Omental fat pad (tissue), 4 donors: ENCODE measurements around the gene CDK14. TPM values are rescaled to one million over a fixed set of nuclear protein-coding genes. Genes with fewer than 3 reads are reported as not detected.

Source experiments
- ATAC-seq: fragments of 150-250 bp; one replicate; pipeline ENCODE4 v1.9.1; 2016; ENCODE audit warnings: mild to moderate bottlenecking, moderate library complexity; ENCODE audit not compliant: low FRiP score
- DNase-seq: peaks from one replicate; pipeline ENCODE4 v3.0.0-alpha.2; 2019; ENCODE audit warnings: low spot score
- total RNA-seq, 4 donors: library from RNA; depleted of rRNA; stranded (reverse); fragments of >200 nt; gene quantifications; one replicate each; pipeline ENCODE4 v1.1.0, GENCODE V29; 2016
- TF ChIP-seq, protein P1 (sequence below), 3 donors: fragments of 450-650 bp; IDR thresholded peaks; one replicate each; pipeline ENCODE4 v1.5.1; 2016 to 2017; ENCODE audit warnings: antibody characterized with exemption in 3 of 3, mild to moderate bottlenecking in 3 of 3, moderate library complexity in 2 of 3

CDK14 gene
- total RNA-seq, 4 donors from 2014 or later = 25.2 to 40.3 (median 30.8) TPM

- TF ChIP-seq, protein P1, sequence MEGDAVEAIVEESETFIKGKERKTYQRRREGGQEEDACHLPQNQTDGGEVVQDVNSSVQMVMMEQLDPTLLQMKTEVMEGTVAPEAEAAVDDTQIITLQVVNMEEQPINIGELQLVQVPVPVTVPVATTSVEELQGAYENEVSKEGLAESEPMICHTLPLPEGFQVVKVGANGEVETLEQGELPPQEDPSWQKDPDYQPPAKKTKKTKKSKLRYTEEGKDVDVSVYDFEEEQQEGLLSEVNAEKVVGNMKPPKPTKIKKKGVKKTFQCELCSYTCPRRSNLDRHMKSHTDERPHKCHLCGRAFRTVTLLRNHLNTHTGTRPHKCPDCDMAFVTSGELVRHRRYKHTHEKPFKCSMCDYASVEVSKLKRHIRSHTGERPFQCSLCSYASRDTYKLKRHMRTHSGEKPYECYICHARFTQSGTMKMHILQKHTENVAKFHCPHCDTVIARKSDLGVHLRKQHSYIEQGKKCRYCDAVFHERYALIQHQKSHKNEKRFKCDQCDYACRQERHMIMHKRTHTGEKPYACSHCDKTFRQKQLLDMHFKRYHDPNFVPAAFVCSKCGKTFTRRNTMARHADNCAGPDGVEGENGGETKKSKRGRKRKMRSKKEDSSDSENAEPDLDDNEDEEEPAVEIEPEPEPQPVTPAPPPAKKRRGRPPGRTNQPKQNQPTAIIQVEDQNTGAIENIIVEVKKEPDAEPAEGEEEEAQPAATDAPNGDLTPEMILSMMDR (IDR thresholded peaks at IDR 0.05) = no peak
- DNase-seq (no peak), ATAC-seq (no peak)
Observed at GRCh38 chr7:90951986-90952954, 356.1 kb downstream of the CDK14 start.

- TF ChIP-seq, protein P1 (IDR thresholded peaks at IDR 0.05) = no peak
- DNase-seq = no peak
- no peak for ATAC-seq
Observed at GRCh38 chr7:90955641-90956207, 359.6 kb downstream of the CDK14 start.

DNA sequence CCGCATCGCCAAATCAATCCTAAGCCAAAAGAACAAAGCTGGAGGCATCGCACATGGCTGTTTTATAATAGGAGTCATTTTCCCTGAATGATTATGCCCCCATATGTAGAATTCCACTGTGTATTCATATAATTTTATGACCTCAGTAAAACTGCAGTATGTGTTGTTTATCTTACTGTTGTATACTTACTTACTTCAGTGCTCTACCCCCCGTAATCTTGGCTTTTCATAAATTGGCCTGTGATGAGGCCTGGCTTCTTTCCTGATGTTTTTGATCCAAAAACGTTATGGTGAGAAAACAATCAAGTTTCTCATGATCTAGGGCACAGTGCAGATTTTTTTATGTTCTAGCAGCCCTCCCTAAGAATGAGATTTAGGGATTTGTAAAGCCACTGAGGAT is 361.8 kb downstream of the CDK14 start:
- ATAC-seq = no peak
- TF ChIP-seq, protein P1 (IDR thresholded peaks at IDR 0.05) = no peak
- no peak for DNase-seq

DNA sequence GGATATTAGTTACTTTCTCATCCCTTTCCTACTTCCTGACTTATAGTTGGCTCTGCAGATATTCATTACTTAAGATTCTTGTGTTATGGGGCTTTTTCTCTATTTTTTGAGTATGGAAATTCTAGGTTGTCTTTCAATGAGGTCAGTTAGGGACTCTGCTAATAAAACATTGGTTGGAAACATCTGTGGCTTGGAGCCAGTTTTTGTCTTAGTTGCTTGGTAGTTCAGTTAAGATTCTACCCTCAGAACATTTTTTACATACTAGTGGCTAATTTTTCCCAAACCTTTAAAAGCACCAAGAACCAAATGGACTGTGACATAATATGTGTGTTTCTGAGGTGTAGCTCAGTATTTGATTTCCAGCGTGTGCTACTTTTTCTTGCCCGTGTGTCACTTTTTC is 362.5 kb downstream of the CDK14 start:
- TF ChIP-seq, protein P1 (IDR thresholded peaks at IDR 0.05) = no peak
- ATAC-seq (no peak), DNase-seq (no peak)

GRCh38 chr7:90961037-90961725 is 365.1 kb downstream of the CDK14 start:
- TF ChIP-seq, protein P1 (IDR thresholded peaks at IDR 0.05) = no peak
- no peak for ATAC-seq
- DNase-seq = no peak

DNA sequence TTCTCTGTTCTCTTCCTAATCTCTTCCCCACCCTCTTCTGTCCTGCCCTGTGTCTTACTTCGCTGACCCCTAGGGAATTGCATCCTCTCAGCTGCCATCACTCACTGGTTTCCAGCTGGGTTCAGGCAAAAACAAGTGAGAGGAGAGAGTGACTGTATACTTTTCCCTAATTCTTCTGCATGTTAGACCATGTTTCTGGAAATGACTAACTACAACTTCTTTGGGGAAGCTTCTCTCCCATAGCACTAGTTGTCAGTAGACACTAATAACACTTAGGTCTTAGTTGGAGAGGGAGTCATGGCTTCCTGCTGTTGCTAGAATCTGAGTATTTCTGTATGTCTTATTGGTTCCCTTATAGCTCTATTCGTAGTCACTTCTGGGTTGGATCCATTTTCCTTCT is 369.1 kb downstream of the CDK14 start:
- DNase-seq = no peak
- TF ChIP-seq, protein P1 (IDR thresholded peaks at IDR 0.05) = no peak
- no peak for ATAC-seq
